Measurements from ENCODE around the gene DUSP14.
"Not testable (repeated sequence)": the region's sequence is repeated elsewhere in the genome, so short reads cannot be mapped to it uniquely, and the experiment has no call there.

The DUSP14 gene, protein sequence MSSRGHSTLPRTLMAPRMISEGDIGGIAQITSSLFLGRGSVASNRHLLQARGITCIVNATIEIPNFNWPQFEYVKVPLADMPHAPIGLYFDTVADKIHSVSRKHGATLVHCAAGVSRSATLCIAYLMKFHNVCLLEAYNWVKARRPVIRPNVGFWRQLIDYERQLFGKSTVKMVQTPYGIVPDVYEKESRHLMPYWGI

DNA sequence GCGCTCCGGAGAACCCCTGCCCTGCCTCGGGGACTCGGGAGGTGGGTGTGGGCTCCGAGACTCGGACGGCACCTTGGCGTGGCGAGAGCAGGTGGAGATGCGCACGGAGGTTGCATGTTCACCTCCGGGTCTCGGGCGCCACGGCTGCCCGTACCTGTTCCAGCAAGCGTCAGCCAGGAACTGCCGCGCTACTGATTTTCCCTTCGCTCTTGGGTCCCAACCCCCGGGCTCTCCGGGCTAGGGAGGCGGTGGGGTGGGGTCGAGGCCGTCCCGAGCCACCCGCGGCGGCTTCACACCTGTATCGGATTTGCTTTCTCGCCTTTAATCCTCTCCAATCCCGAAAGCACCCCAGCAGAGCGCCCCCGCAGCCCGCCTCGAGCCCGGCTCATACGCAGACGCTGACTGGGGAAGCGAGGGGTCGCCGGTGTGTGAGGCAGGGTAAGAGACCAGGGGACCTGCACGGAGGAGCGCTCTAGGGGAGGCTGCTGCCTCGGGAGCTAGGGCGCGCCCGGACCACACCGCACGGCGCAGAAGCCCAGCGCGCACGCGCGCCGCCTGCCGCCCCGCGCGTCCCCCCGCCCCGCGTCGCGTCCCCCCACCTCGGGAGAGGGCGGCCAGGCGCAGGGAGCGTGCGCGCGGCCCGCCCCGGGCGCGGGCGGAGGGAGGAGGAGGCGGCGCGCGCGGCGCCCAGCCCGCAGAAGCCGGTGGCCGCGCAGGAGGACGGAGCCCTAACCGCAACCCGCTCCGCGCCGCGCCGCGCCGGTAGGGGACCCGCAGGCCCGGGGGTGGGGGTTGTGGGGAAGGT lies at the start of gene DUSP14:
Gene DUSP14 (plus strand): TSS at position 695 of the 805 bp plus-strand sequence. CDS start 22,382 bp downstream, outside the sequence.
- in situ Hi-C loops (cut with HindIII; ENCODE audit: low sequenced_read_pairs): no loop called here

DNA sequence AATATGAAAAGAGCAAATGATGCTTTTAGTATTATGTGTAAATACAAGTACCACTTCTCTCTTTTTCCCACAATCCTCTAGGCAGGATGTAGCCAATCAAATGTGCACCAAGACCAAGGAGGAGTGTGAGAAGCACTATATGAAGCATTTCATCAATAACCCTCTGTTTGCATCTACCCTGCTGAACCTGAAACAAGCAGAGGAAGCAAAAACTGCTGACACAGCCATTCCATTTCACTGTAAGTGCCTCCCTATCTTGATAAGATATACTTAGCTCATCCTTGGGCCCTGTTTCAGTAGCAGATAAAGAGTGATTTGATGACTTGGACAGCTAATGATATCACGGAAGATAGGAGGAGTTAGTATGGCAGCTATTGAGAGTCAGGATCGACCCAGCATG lies 49.3 kb upstream of the DUSP14 start:
- in situ Hi-C loops (cut with HindIII; ENCODE audit: low sequenced_read_pairs): no loop called here

DNA sequence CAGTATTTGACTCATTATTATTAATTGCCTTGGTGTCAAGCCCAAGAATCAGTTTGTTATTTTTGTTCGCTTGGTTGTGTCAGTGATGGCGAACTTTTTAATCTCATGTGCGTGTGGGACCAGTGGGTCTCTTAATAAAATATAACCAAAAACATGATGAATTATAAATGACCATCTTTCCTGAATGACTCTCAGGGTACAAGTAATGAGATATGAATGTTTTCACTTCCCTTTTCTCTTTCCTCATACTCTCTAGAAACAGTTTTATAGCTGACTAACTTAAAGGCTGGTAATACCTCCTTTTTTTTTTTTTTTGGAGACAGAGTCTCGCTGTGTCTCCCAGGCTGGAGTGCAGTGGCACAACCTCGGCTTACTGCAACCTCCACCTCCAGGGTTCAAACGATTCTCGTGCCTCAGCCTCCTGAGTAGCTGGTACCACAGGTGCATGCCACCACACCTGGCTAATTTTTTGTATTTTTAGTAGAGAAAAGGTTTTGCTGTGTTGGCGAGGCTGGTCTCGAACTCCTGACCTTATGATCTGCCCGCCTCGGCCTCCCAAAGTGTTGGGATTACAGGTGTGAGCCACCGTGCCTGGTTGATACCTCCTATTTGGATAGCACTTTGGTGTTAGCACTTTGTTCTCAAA lies 48.2 kb upstream of the DUSP14 start:
- in situ Hi-C loops (cut with HindIII; ENCODE audit: low sequenced_read_pairs): not testable (repeated sequence)

DNA sequence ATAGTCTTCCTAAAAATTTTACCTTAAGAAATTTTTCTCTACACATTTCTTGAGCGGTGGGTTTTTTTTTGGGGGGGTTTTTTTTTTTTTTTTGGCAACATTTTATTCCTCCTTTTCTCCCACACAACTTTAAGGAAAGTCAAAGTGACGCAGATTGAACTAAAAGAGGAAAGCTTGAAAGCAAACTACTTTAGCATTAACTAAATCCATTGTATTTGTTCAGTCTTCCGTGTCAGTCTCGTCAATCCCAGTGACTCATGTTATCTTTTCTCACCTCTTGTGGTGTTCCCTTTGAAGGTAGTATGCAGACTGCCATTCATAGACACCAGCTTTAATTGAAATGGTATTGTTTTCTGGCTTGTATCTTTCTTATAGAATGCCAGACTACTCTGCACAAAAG lies 43.7 kb upstream of the DUSP14 start:
- in situ Hi-C loops (cut with HindIII; ENCODE audit: low sequenced_read_pairs): no loop called here

DNA sequence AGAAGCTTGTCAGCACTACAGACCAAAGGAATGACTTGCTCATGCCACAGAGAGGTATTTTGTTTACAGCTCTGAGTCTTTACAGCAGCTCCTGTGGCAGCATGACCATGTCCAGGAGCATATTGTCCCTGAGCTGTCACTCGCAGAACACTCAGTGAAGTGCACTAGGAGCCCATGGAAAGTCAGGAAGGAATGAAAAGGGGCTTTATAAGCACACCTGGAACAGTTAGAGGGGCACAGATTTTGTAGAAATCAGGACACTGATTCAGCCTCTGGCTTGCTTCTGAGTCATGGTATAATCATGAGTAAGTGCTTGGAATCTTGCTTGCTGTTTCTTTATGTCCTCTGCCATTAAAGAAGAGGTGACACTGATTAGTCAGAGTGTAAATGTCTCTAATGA lies 42.0 kb upstream of the DUSP14 start:
- in situ Hi-C loops (cut with HindIII; ENCODE audit: low sequenced_read_pairs): no loop called here

DNA sequence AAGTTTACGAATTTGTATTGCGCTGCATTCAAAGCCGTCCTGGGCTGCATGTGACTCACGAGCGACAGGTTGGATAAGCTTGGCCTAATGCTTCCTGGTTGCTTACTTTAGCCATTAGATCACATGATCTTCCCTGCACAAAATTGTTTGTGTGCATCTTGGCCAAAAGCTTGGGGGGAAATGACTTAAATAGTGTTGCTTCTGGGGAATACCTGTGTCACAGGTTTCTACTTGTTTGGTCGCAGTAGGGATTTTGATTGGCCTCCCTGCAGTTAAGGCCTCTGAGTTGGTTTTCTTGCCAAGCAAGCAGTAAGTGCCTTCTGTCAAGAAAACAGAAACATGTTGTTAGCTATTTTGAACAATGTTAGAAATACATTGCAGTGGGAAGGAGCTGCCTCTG lies 39.6 kb upstream of the DUSP14 start:
- in situ Hi-C loops (cut with HindIII; ENCODE audit: low sequenced_read_pairs): no loop called here

DNA sequence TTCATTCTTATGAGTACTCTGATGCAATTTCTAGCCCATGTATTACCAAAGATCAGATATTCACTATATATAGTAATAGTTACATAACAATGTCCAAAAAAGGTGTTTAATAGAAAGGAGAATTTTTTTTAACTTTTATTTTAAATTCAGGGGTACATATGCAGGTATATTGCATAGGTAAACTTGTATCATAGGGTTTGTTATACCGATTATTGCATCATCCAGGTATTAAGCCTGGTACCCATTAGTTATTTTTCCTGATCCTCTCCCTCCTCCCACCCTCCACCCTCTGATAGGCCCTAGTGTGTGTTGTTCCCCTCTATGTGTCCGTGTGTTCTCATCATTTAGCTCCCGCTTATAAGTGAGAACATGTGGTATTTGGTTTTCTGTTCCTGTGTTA lies 31.9 kb upstream of the DUSP14 start:
- in situ Hi-C loops (cut with HindIII; ENCODE audit: low sequenced_read_pairs): not testable (repeated sequence)

DNA sequence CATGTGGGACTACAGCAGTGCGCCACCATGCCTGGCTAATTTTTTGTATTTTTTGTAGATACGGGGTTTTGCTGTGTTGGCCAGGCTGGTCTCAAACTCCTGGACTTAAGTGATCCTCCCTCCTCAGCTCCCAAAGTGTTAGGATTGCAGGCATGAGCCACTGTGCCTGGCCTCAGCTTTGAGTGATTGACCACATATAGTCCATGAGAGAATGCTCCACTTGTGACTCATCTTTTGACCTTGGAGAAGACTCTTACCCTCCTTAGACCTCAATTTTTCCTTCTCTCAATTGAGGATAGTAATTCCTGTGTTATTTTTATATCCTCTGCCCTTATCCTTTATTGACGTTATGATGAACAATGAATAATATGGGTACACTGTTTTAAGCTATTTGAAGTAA lies 30.9 kb upstream of the DUSP14 start:
- in situ Hi-C loops (cut with HindIII; ENCODE audit: low sequenced_read_pairs): no loop called here

DNA sequence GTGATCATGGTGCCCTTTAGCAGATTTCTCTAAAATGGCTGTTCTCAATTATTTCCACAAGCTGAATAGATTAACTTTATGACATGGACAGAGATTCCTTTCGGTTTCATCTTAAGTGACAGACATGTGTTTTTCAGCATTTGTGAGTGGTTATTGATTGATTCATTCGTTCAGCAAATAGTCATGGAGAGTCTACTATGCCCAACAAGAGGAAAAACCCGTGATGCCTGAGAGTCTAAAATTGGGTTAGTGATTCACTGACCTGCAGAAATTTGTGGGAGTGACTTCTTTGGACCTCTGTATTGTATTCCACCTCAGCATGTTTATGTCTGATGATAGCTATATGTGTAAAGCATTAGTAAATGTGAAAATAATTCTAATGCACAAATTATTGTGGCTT lies 28.0 kb upstream of the DUSP14 start:
- in situ Hi-C loops (cut with HindIII; ENCODE audit: low sequenced_read_pairs): no loop called here

DNA sequence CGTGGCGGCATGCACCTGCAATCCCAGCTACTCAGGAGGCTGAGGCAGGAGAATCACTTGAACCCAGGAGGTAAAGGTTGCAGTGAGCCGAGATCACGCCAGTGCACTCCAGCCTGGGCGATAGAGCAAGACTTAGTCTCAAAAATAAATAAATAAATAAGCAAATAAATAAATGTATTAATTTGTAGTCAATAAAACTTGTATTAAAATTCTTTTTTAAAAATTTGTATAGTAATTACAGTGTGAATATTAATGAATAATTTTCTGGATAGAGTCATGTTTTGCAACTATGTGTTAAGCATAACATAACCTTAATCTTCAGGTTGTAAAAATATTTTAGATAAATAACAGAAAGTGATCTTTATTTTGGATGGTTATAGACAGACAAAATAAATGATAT lies 27.2 kb upstream of the DUSP14 start:
- in situ Hi-C loops (cut with HindIII; ENCODE audit: low sequenced_read_pairs): no loop called here

DNA sequence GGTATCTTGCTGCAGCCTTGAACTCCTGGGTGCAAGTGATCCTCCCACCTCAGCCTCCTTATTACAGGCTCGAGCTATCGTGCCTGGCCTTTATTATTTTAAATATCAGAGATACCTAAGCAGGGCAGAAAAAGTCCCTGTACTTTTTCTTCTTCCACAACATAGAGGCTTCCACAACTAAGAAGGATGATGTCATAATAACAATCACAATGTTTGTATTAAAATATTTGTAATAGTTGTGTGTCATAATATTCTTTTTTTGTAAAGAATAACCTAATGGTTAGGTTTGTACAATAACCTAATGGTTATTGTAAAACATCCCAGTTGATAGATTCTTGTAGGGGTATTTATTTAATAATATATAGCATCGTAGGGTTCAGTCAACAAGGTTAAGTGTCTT lies 26.7 kb upstream of the DUSP14 start:
- in situ Hi-C loops (cut with HindIII; ENCODE audit: low sequenced_read_pairs): no loop called here

DNA sequence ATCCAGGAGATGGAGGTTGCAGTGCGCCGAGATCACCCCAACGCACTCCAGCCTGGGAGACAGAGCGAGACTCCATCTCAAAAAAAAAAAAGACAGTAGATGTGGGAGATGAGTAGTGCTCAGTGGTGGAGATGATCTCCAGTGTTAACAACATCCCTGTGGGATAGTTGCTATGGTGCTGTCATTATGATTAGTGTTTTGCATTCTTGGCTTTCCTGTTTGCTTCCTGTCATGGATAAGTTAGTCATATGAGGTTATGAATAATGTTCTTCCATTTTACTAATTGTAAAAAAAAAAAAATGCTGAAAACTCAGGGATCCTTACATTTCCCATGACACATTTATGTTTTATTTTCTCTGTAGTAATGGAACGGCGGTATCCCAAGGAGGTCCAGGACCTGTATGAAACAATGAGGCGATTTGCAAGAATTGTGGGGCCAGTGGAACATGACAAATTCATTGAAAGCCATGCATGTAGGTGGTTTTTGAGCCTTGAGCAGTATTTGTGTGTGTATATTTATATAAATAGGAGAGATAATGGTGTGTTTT lies 24.5 kb upstream of the DUSP14 start:
- in situ Hi-C loops (cut with HindIII; ENCODE audit: low sequenced_read_pairs): no loop called here

DNA sequence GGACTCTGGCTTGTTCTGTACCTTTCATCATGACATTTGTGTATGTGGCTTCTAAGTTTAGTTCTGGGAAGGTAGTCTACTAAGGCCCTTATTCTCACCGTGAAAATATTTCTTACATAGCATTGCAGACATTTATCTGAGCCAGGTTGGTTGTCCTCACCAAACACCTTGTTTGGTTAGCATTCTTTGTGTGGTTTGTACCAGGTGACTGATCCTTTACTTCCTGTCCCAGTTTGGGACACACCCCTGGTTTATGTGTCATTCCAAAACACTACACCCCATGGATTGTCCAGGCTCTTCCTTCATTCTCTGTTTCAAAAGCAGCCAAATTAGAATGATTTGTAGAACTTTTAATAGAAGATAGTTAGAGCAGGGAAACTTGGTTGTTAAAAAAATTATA lies 23.2 kb upstream of the DUSP14 start:
- in situ Hi-C loops (cut with HindIII; ENCODE audit: low sequenced_read_pairs): no loop called here

DNA sequence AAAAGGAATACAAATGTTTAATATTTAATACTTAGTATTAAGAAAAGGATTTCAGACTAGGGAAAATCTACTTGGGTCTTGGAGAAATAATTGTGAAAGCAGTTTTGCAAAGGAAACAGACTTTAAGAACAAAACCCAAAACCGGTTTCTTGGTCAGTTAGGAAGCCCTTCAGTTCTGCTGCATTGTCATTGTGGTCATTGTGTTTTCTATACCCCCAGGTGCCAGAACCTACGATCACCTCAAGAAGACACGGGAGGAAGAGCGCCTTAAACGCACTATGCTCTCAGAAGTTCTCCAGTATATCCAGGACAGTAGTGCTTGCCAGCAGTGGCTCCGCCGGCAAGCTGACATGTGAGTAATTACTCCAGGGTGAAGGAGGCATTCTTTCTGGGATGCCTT lies 19.5 kb upstream of the DUSP14 start:
- in situ Hi-C loops (cut with HindIII; ENCODE audit: low sequenced_read_pairs): no loop called here

DNA sequence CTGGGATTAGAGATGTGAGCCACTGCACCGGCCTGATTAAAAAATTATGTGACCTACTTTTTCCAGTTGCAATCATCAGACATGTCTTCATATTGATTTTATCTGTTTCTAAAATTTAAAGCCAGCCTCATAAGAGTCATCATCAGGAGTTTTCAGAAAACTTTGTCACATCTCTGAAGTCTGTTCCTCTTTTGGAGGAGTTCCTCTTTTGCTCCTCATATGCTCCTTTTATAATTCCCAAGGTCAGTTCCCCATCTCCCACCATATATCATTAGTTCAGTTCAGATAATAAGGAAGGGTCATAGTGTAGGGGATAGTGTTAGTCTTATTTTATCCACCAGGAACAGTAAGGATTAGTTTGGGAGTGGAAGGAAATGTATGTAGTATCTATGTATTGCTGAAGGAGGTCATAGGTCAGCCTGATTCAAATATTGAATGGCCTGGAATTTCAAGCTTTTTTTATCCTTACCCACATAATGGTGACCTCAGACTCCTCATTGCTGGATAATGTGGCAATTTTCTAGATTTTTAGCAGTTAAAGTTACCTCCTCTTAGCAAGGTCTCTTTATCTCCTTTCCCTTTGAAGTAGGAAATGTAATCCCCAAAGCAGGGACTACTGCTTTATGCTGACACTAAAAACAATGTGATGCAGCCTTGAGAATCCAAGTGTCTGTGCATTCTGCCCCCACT lies 13.8 kb upstream of the DUSP14 start:
- in situ Hi-C loops (cut with HindIII; ENCODE audit: low sequenced_read_pairs): no loop called here

DNA sequence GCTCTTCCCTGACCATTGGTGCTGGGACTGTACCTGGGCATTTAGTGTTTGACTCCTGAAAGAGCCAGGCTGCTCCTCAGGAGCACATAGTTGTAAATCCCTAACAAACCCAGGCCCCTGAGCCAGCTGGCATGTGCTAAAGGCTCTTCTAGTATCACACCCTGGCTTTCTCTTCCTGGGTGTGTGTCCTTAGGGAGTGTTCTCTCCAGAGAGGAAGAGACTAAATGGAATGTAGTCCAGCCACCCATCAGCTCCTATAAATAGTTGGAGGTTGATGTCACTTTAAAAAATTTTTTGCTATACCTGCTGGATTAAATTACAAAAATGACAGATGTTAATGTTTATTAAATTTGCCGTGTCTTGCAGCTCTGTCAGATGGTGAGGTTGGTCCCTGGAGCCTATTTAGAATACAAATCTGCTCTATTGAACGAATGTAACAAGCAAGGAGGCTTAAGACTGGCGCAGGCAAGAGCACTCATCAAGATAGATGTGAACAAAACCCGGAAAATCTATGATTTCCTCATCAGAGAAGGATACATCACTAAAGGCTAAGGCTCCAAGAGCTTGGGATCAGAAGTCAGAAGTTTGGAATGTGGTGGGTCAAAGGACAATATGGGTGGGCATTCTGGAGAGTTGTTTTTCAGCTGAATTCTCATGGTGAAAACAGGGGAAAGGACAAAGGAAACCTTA lies 13.1 kb upstream of the DUSP14 start:
- in situ Hi-C loops (cut with HindIII; ENCODE audit: low sequenced_read_pairs): no loop called here

DNA sequence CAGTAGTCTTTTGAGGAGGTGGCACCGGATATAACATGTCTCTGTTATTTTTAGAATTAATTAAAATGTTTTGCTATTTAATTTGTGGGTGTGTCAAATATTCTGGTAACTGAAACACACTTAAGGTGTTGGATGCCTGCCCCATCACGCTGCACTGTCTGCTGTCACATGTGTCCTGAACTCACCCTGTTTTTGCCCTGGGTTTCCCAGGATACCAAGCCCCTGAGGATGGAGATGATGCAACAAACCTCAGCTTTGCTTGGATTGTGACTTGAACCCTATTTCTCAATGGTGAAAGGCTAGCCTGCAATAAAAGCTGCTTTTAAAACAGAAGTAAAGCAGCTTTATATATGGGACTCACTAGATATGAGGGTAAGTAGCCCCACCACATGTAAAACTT lies 11.5 kb upstream of the DUSP14 start:
- in situ Hi-C loops (cut with HindIII; ENCODE audit: low sequenced_read_pairs): no loop called here

DNA sequence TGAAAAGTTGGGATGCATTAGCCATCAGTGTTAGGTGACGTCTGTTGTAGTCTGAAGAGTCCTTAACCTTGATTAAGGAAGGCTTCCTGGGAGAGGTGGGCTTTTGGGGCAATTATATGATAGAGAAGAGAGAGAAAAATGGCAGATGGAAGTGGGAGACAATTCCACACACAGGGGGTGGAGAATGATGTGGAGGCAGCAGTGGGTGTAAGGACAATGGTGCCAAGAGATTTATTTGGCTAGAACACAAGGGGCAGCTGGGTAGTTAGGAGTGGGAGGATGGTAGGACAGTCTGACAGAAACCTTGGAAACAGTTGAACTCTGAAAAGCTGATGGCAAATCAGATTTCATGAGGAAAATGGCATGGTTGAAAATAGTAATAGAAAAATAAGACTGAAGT lies 10.7 kb upstream of the DUSP14 start:
- in situ Hi-C loops (cut with HindIII; ENCODE audit: low sequenced_read_pairs): no loop called here

DNA sequence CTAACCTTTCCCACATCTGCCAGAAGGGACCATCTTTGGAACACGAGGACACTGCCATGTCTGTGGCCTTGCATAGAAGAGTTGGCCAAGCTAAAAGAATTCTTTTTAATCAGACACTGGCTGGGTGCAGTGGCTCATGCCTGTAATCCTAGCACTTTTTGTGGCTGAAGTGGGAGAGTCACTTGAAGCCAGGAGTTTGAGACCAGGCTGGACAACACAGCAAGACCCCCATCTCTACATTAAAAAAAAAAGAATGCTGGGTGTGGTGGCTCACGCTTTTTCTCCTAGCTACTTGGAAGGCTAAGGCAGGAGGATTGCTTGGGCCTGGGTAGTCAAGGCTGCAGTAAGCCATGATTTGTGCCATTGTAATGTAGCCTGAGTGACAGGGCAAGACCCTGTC lies 9.3 kb upstream of the DUSP14 start:
- in situ Hi-C loops (cut with HindIII; ENCODE audit: low sequenced_read_pairs): no loop called here

DNA sequence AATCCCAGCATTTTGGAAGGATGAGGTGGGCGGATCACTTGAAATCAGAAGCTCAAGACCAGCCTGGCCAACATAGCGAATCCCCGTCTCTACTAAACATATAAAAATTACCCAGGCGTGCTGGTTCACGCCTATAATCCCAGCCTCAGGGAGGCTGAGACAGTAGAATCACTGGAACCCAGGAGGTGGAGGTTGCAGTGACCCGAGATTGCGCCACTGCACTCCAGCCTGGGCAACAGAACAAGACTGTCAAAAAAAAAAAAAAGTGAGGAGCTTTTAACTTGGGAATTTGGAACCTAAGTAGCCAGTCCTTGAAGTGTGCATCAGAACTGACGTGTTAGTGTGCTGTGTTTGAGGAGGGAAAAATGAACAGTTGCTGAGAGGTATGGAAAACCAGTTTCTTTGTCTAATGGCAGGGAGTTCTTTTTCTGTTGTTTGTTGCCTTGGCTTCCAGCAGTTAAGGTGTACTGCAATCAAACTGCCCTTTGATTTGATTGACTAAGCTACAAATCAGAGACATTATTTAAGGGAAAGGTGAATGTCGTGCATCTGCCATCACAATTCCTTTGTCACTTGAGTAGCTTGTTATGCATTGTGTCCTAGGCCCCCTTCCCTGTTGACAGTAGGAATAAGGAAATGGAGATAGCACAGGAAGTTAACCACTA lies 8.6 kb upstream of the DUSP14 start:
- in situ Hi-C loops (cut with HindIII; ENCODE audit: low sequenced_read_pairs): no loop called here
